Naive thymus-derived CD4-positive, alpha-beta T cell (primary cell): ENCODE data around the gene CIAO1. TPM values are rescaled to one million over a fixed set of nuclear protein-coding genes. Genes with fewer than 3 reads are reported as not detected.
A peak's percentile ranks its signal among the peaks of the same experiment; 100 is the strongest.

Source experiments
- ATAC-seq: fragments of 150-1000 bp; cut with Tn5 transposase; 2 replicates; pipeline ENCODE4 v1.10.0; 2021; ENCODE audit warnings: mild to moderate bottlenecking, moderate library complexity
- CTCF ChIA-PET: fragments of 350-600 bp; sonication (Branson Sonifier 250); formaldehyde crosslinking; loops from one replicate; lab custom pipeline; 2021; ENCODE audit warnings: antibody characterized with exemption; lab: Charles Lee
- POLR2A ChIA-PET: fragments of 350-600 bp; sonication (Branson Sonifier 250); formaldehyde crosslinking; loops from one replicate; lab custom pipeline; 2021; ENCODE audit warnings: antibody characterized with exemption, inconsistent platforms; lab: Charles Lee
- DNase-seq, 9 donors: peaks; one replicate each; pipeline versions ENCODE4 v3.0.0 to v3.0.0-alpha.2; 2020 to 2022; ENCODE audit warnings: mixed read lengths in 1 of 9
- H3K27ac ChIP-seq: one replicate; pipeline ENCODE4 v1.7.0; 2013; ENCODE audit warnings: mild to moderate bottlenecking, low read depth, low read length, moderate library complexity
- H3K27me3 ChIP-seq, 2 donors: one replicate each; pipeline ENCODE4 v1.7.0; 2013; ENCODE audit warnings: low read length in 2 of 2, mild to moderate bottlenecking in 2 of 2, moderate library complexity in 2 of 2; ENCODE audit not compliant: control insufficient read depth in 2 of 2, insufficient read depth in 2 of 2
- H3K36me3 ChIP-seq, 3 experiments: 1 replicate in 2 of 3; 2 replicates in 1 of 3; pipeline ENCODE4 v1.7.0; 2013; ENCODE audit warnings: low read length in 3 of 3, mild to moderate bottlenecking in 3 of 3, moderate library complexity in 1 of 3; ENCODE audit not compliant: insufficient read depth in 3 of 3, control insufficient read depth in 2 of 3
- H3K4me1 ChIP-seq, 2 donors: one replicate each; pipeline ENCODE4 v1.7.0; 2013; ENCODE audit warnings: low read length in 2 of 2, mild to moderate bottlenecking in 2 of 2, moderate library complexity in 1 of 2; ENCODE audit not compliant: control insufficient read depth in 2 of 2, insufficient read depth in 2 of 2
- H3K4me3 ChIP-seq: 2 replicates; pipeline ENCODE4 v1.7.0; 2013; ENCODE audit warnings: mild to moderate bottlenecking, low read length
- H3K9me3 ChIP-seq, 3 experiments: 1 replicate in 2 of 3; 2 replicates in 1 of 3; pipeline ENCODE4 v1.7.0; 2013; ENCODE audit warnings: low read length in 3 of 3; ENCODE audit not compliant: control insufficient read depth in 2 of 3
- H3K27ac Mint-ChIP-seq, 9 donors: one replicate each; pipeline ENCODE4 v1.8.0; 2020 to 2022; ENCODE audit warnings: mixed read lengths in 9 of 9, mild to moderate bottlenecking in 8 of 9, moderate library complexity in 5 of 9, inconsistent platforms in 2 of 9
- H3K27me3 Mint-ChIP-seq, 5 donors: one replicate each; pipeline ENCODE4 v1.8.0; 2021 to 2022; ENCODE audit warnings: mixed read lengths in 5 of 5, mild to moderate bottlenecking in 1 of 5
- H3K36me3 Mint-ChIP-seq, 5 donors: one replicate each; pipeline ENCODE4 v1.8.0; 2020 to 2022; ENCODE audit warnings: mixed read lengths in 5 of 5, mild to moderate bottlenecking in 3 of 5, inconsistent platforms in 1 of 5
- H3K4me1 Mint-ChIP-seq, 7 donors: one replicate each; pipeline ENCODE4 v1.8.0; 2020 to 2022; ENCODE audit warnings: mixed read lengths in 7 of 7, mild to moderate bottlenecking in 3 of 7, inconsistent platforms in 1 of 7
- H3K4me3 Mint-ChIP-seq, 10 donors: one replicate each; pipeline ENCODE4 v1.8.0; 2020 to 2022; ENCODE audit warnings: mild to moderate bottlenecking in 10 of 10, mixed read lengths in 10 of 10, moderate library complexity in 6 of 10, inconsistent platforms in 2 of 10
- H3K9me3 Mint-ChIP-seq, 11 donors: one replicate each; pipeline ENCODE4 v1.8.0; 2020 to 2022; ENCODE audit warnings: mixed read lengths in 11 of 11, mild to moderate bottlenecking in 4 of 11, inconsistent platforms in 1 of 11, moderate library complexity in 1 of 11
- intact Hi-C, 2 donors: fragments of 100-400 bp; cut with micrococcal nuclease; formaldehyde crosslinking; loops; one replicate each; pipeline ENCODE4 v1.15.1; 2023
- polyA plus RNA-seq, 2 donors: library from polyadenylated mRNA; unstranded; fragments of 300-500 nt; fragmentation: Illumina TruSeq; gene quantifications; one replicate each; pipeline ENCODE4 v1.2.3, GENCODE V29; 2021
- total RNA-seq, 6 experiments: library from RNA in 5 of 6; stranded (reverse) in 5 of 6; gene quantifications; 1 replicate in 5 of 6; 2 replicates in 1 of 6; pipeline ENCODE4 v1.2.3 and lab custom pipeline; 2021 to 2026

The CIAO1 gene
- total and polyA plus RNA-seq, 7 experiments from 2014 or later: 62.1 to 115 (median 84.4) TPM

- peak overlapping the region in 8 of 9 donors; percentile 84 to 95 (median 92) for H3K27ac Mint-ChIP-seq
- Histone ChIP-seq H3K4me1 (peaks cover 1 to 70% of the 10 kb centered on the region in 2 donors), H3K27ac (peak overlapping the region; percentile 69), H3K4me3 (no peak overlapping the region), H3K27me3 (no peaks in the 10 kb centered on the region), H3K9me3 (no peaks in the 10 kb centered on the region), H3K36me3 (peaks cover 0 to 39% (median 10%) of the 10 kb centered on the region in 3 experiments)
- no peaks in the 10 kb centered on the region for H3K27me3 Mint-ChIP-seq
- peaks cover 7 to 26% (median 17%) of the 10 kb centered on the region in 5 donors for H3K36me3 Mint-ChIP-seq
- intact Hi-C loops: no loop called here
- CTCF ChIA-PET: interaction anchor here (0.6 kb wide), 1 partner anchor 16 kb away, joined by 4 read pairs; no protein-coding TSS in a partner anchor
- POLR2A ChIA-PET: interaction anchor here (2.7 to 3.8 kb wide), 2 partner anchors 8 to 50 kb away, joined by 12 to 21 read pairs; partner anchors contain the start of genes CIAO1, STARD7 and TMEM127
- DNase-seq: no peak
- H3K4me1 Mint-ChIP-seq: peaks cover 46 to 96% (median 74%) of the 10 kb centered on the region in 7 donors
- peak overlapping the region in 7 of 10 donors; percentile 21 to 92 (median 77) for H3K4me3 Mint-ChIP-seq
- ATAC-seq: no peak
- no peaks in the 10 kb centered on the region for H3K9me3 Mint-ChIP-seq
Observed at GRCh38 chr2:96258166-96259022, 7.6 kb upstream of the CIAO1 start.

- ATAC-seq: no peak
- peaks cover 13 to 81% of the 10 kb centered on the region in 2 donors for H3K4me1 ChIP-seq
- peak overlapping the region in 8 of 9 donors; percentile 20 to 95 (median 77) for H3K27ac Mint-ChIP-seq
- no peaks in the 10 kb centered on the region for H3K9me3 ChIP-seq
- intact Hi-C loops: no loop called here
- no peak for DNase-seq
- no peak overlapping the region for H3K4me3 ChIP-seq
- peaks cover 48 to 100% (median 81%) of the 10 kb centered on the region in 7 donors for H3K4me1 Mint-ChIP-seq
- H3K4me3 Mint-ChIP-seq: peak overlapping the region in 3 of 10 donors; percentile 6 to 41 (median 31)
- ChIA-PET CTCF (no interaction called here), POLR2A (interaction anchor here (0.7 to 3.8 kb wide), 3 partner anchors 17 to 51 kb away, joined by 3 to 21 read pairs (median 3); partner anchors contain the start of gene STARD7)
- no peaks in the 10 kb centered on the region for H3K27me3 Mint-ChIP-seq
- H3K9me3 Mint-ChIP-seq: no peaks in the 10 kb centered on the region
- peaks cover 0 to 28% (median 0%) of the 10 kb centered on the region in 3 experiments for H3K36me3 ChIP-seq
- peak overlapping the region; percentile 24 for H3K27ac ChIP-seq
- H3K36me3 Mint-ChIP-seq: peaks cover 0 to 23% (median 9%) of the 10 kb centered on the region in 5 donors
- no peaks in the 10 kb centered on the region for H3K27me3 ChIP-seq
Observed at GRCh38 chr2:96259497-96259921, 6.5 kb upstream of the CIAO1 start.

GRCh38 chr2:96260387-96261260, 5.4 kb upstream of the CIAO1 start:
- H3K27me3 Mint-ChIP-seq: no peaks in the 10 kb centered on the region
- no peaks in the 10 kb centered on the region for H3K9me3 Mint-ChIP-seq
- Histone ChIP-seq H3K27me3 (no peaks in the 10 kb centered on the region), H3K27ac (peak overlapping the region; percentile 24), H3K9me3 (no peaks in the 10 kb centered on the region), H3K4me3 (no peak overlapping the region), H3K4me1 (peaks cover 16 to 75% of the 10 kb centered on the region in 2 donors), H3K36me3 (peaks cover 0 to 20% (median 0%) of the 10 kb centered on the region in 3 experiments)
- ATAC-seq (peak; percentile 65), DNase-seq (peak in 7 of 9 donors; percentile 24 to 42 (median 36))
- ChIA-PET POLR2A (interaction anchor here (0.6 to 3.8 kb wide), 3 partner anchors 8 to 52 kb away, joined by 3 to 21 read pairs (median 3); partner anchors contain the start of gene STARD7), CTCF (interaction anchor here (1.5 to 1.8 kb wide), 2 partner anchors 33 to 121 kb away, joined by 4 read pairs; no protein-coding TSS in a partner anchor)
- intact Hi-C loops: loop anchor here in 1 of 2 donors (10.0 kb wide), 1 partner anchor 504 kb away; the partner anchor contains the start of gene CNNM4
- H3K4me3 Mint-ChIP-seq: peak overlapping the region in 9 of 10 donors; percentile 20 to 56 (median 36)
- H3K4me1 Mint-ChIP-seq: peaks cover 42 to 94% (median 79%) of the 10 kb centered on the region in 7 donors
- H3K36me3 Mint-ChIP-seq: peaks cover 0 to 20% (median 5%) of the 10 kb centered on the region in 5 donors
- peak overlapping the region; percentile 69 to 95 (median 78) for H3K27ac Mint-ChIP-seq

GRCh38 chr2:96261328-96262003, 4.6 kb upstream of the CIAO1 start:
- no peaks in the 10 kb centered on the region for H3K9me3 ChIP-seq
- ATAC-seq (no peak), DNase-seq (no peak)
- no peaks in the 10 kb centered on the region for H3K27me3 ChIP-seq
- POLR2A ChIA-PET: interaction anchor here (0.5 to 3.8 kb wide), 3 partner anchors 9 to 73 kb away, joined by 3 to 21 read pairs (median 3); partner anchors contain the start of gene STARD7
- H3K36me3 Mint-ChIP-seq: peaks cover 0 to 20% (median 6%) of the 10 kb centered on the region in 5 donors
- H3K27ac ChIP-seq: peak overlapping the region; percentile 24
- CTCF ChIA-PET: interaction anchor here (0.9 to 1.8 kb wide), 3 partner anchors 34 to 122 kb away, joined by 4 read pairs; no protein-coding TSS in a partner anchor
- H3K27me3 Mint-ChIP-seq: no peaks in the 10 kb centered on the region
- peaks cover 0 to 25% (median 0%) of the 10 kb centered on the region in 3 experiments for H3K36me3 ChIP-seq
- peaks cover 42 to 88% (median 79%) of the 10 kb centered on the region in 7 donors for H3K4me1 Mint-ChIP-seq
- H3K4me3 Mint-ChIP-seq: peak overlapping the region in 1 of 10 donors; percentile 36
- H3K9me3 Mint-ChIP-seq: no peaks in the 10 kb centered on the region
- H3K27ac Mint-ChIP-seq: peak overlapping the region in 3 of 9 donors; percentile 13 to 82 (median 69)
- H3K4me1 ChIP-seq: peaks cover 18 to 69% of the 10 kb centered on the region in 2 donors
- no peak overlapping the region for H3K4me3 ChIP-seq
- intact Hi-C loops: loop anchor here in 1 of 2 donors (10.0 kb wide), 1 partner anchor 503 kb away; the partner anchor contains the start of gene CNNM4

GRCh38 chr2:96262306-96262705, 3.7 kb upstream of the CIAO1 start:
- POLR2A ChIA-PET: interaction anchor here (0.7 to 3.8 kb wide), 2 partner anchors 54 to 61 kb away, joined by 5 to 21 read pairs; partner anchors contain the start of gene STARD7
- H3K4me3 ChIP-seq: no peak overlapping the region

More at GRCh38 chr2:96262306-96262705, 3.7 kb upstream of the CIAO1 start:
- Mint-ChIP-seq H3K36me3 (peaks cover 0 to 17% (median 5%) of the 10 kb centered on the region in 5 donors), H3K4me3 (peak overlapping the region in 5 of 10 donors; percentile 27 to 45 (median 32)), H3K27ac (peak overlapping the region in 6 of 9 donors; percentile 6 to 58 (median 38)), H3K4me1 (peaks cover 37 to 88% (median 76%) of the 10 kb centered on the region in 7 donors), H3K9me3 (no peaks in the 10 kb centered on the region), H3K27me3 (no peaks in the 10 kb centered on the region)
- intact Hi-C loops: loop anchor here in 1 of 2 donors (10.0 kb wide), 1 partner anchor 502 kb away; the partner anchor contains the start of gene CNNM4
- Histone ChIP-seq H3K4me1 (peaks cover 26 to 69% of the 10 kb centered on the region in 2 donors), H3K36me3 (peaks cover 0 to 25% (median 0%) of the 10 kb centered on the region in 3 experiments), H3K9me3 (no peaks in the 10 kb centered on the region), H3K27me3 (no peaks in the 10 kb centered on the region), H3K27ac (no peak overlapping the region)
- ATAC-seq: no peak
- CTCF ChIA-PET: interaction anchor here (1.5 to 1.8 kb wide), 2 partner anchors 35 to 123 kb away, joined by 4 read pairs; no protein-coding TSS in a partner anchor
- DNase-seq: no peak
